GM18505 (cell line): ENCODE measurements around the gene TNFSF9.

ENCODE experiments used
- ATAC-seq: cut with Tn5 transposase; IDR thresholded peaks from one replicate; pipeline ENCODE4 v1.9.1; 2021; ENCODE audit not compliant: unreplicated experiment
- POLR2A ChIP-seq: IDR thresholded peaks from 4 replicates; pipeline ENCODE4 v1.6.1; 2011; ENCODE audit warnings: borderline replicate concordance; ENCODE audit not compliant: insufficient read depth, insufficient read length; ENCODE audit errors: extremely low read depth

The TNFSF9 gene

GRCh38 chr19:6516659-6517291 lies 14.1 kb upstream of the TNFSF9 start:
- no peak for TF ChIP-seq POLR2A
- peak; percentile 39 for ATAC-seq

- no peak for ATAC-seq
- TF ChIP-seq POLR2A: no peak
Observed at GRCh38 chr19:6518145-6518911, 12.5 kb upstream of the TNFSF9 start.

- TF ChIP-seq POLR2A: no peak
- no peak for ATAC-seq
Observed at GRCh38 chr19:6519289-6519688, 11.5 kb upstream of the TNFSF9 start.

DNA sequence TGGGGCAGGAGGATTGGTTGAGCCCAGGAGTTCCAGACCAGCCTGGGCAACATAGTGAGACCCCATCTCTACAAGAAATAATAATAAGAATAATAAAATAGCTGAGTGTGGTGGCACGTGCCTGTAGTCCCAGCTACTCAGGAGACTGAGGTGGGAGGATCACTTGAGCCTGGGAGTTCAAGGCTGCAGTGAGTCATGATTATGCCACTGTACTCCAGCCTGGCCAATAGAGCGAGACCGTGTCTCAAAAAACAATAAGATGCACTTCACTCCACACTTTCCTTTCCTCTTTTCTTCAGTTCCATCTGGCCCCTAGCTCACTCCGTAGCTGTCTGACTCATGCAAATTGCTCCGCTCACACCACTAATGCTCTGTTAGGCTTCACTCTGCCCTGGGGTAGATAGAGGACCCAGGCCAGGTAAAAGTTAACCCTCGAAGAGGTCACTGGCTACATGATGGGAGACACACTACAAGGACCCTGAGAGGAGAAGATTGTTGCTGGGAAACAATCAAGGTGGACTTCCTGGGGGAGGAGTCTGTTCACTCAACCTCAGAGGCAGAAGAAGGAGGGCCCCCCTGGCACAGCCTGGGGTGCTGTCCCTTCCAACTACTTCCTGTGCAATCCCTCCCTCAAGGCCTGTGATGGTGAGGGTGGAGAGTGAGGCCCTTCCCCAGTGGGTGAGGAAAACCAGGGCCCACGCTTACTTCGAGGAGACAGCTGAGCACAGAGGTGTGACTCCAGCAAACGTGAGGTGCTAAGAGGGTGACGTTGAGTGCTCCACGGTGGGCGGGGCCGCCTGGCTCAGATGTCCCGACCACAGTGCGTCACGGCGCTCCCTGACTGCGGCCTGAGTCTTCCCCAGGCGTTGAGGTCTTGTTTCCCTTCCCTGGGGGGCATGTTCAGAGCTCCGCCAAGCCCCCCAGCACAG lies 8.8 kb upstream of the TNFSF9 start:
- peak; percentile 51 for TF ChIP-seq POLR2A
- peak; percentile 44 for ATAC-seq

DNA sequence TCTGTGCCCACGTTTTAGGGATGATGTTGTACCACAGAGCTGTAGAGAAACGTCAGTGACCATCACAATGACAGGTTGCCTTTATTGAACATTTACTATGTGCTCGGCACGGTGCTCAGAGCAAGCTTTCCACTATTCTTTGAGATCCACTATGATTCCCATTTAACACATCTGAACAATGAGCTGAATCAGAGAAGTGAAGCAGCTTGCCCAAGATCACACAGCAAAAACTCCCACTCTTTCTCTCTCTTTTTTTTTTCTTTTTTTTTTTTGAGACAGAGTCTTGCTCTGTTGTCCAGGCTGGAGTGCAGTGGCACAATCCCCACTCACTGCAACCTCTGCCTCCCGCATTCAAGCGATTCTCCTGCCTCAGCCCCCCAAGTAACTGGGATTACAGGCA lies 8.1 kb upstream of the TNFSF9 start:
- ATAC-seq: no peak

GRCh38 chr19:6524311-6524710 lies 6.5 kb upstream of the TNFSF9 start:
- TF ChIP-seq POLR2A: no peak
- ATAC-seq: no peak

More for the DNA sequence above, 8.1 kb upstream of the TNFSF9 start:
- TF ChIP-seq POLR2A: no peak

DNA sequence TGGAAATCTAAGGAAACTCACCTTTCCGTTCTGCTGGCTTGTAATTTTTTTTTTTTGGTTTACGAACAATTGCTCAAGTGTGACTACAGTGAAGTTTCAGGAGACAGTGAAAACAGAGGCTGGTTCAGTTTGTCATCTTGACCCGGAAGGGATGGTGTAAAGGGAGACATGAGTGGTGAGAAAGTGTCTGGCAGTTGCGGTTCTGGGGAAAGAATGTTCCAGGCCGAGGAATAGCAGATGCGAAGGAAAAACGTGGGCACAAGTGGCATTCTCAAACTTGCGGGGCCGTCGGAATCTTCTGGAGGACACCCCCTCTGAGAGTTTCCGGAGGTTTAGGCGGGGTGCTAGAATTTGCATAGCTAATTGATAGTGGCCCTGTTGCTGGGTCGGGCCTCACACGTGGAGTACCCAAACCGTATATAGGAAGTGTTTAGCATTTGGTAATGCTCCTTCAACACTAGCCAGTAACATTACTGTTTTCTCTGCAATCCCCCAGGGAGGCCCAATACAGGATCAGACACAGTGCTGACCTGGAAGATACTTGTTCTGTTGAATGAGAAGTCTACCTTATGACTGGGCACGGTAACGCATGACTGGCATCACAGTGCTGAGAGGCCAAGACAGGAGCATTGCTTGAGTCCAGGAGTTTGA lies 2.8 kb upstream of the TNFSF9 start:
- peak; percentile 55 for TF ChIP-seq POLR2A
- ATAC-seq: peak; percentile 40

DNA sequence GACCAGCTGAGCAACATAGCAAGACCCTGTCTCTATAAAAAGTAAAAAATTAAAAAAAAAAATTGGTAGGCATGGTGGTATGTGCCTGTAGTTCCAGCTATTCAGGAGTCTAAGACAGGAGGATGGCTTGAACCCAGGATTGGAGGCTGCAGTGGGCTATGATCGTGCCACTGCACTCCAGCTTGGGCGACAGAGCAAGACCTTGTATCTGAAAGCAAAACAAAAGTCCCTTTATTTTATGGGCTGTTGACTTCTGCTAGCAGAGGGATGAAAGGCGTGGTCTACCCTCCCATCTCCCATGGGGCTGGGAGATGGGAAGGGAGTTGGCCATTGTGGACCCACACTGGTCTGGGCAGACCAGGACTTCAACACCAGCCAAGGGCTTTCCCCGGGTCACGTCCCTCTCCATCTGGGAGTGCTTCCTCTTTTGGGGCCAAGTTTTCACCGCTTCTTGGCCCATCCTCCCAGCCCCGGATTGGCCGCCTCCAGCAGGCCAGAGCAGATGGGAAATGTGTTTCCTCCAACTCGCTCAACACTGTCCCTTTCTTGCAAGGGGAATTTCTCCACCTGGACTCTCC lies 2.2 kb upstream of the TNFSF9 start:
- peak; percentile 0 for ATAC-seq
- TF ChIP-seq POLR2A: peak; percentile 16

DNA sequence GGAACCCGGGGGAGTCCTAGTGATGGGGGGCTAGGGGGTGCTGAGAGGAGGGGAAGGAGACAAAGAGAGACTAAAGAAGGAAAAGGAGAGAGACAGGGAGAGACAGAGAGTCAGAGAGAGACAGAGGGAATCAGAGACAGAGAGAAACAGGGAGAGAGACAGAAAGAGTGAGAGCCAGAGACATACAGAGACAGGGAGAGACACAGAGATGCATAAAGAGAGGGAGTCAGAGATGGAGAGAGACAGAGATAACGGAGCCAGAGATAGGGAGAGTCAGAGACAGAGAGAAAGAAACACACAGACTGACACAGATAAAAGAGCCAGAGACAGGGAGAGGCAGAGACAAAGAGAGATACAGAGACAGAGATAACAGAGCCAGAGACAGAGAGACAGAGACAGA lies 1.5 kb upstream of the TNFSF9 start:
- TF ChIP-seq POLR2A: no peak
- no peak for ATAC-seq

GRCh38 chr19:6529937-6530385 lies 865 bp upstream of the TNFSF9 start:
- ATAC-seq: no peak
- TF ChIP-seq POLR2A: no peak

- TF ChIP-seq POLR2A: no peak
Observed at GRCh38 chr19:6531163-6531955, 533 bp downstream of the TNFSF9 start.

DNA sequence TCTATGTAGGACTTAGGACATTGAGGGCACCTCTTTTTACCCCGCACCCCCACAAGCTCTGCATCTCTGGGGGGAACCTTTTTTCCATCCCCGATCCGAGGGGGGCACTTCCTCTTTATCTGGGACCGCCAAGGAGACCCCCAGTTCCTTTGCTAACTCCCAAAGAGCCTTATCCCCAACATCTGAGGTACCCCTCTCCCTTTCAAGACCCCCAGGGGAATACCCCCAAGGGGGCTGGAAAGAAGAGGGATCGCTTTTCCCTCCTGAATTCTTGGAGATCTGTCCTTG lies 1.1 kb downstream of the TNFSF9 start:
- ATAC-seq: no peak
- peak; percentile 33 for TF ChIP-seq POLR2A

More at GRCh38 chr19:6531163-6531955, 533 bp downstream of the TNFSF9 start:
- no peak for ATAC-seq

GRCh38 chr19:6532244-6532999 lies 1.6 kb downstream of the TNFSF9 start:
- ATAC-seq: no peak
- no peak for TF ChIP-seq POLR2A
